HEK293T (cell line): ENCODE measurements around the gene SHFL.

Experiments
- ARNT ChIP-seq: fragments of 450-650 bp; IDR thresholded peaks from 2 replicates; pipeline ENCODE4 v1.6.1; 2017; ENCODE audit warnings: mild to moderate bottlenecking
- BHLHE40 ChIP-seq: fragments of 450-650 bp; IDR thresholded peaks from 2 replicates; pipeline ENCODE4 v1.6.1; 2016; ENCODE audit warnings: mild to moderate bottlenecking, moderate library complexity, borderline replicate concordance
- ELF4 ChIP-seq: fragments of 450-650 bp; IDR thresholded peaks from 2 replicates; pipeline ENCODE4 v1.6.1; 2017; ENCODE audit warnings: antibody characterized with exemption
- FOXA1 ChIP-seq: fragments of 450-650 bp; IDR thresholded peaks from 2 replicates; pipeline ENCODE4 v1.6.1; 2016; ENCODE audit warnings: mild to moderate bottlenecking
- FOXK2 ChIP-seq: fragments of 450-650 bp; IDR thresholded peaks from 2 replicates; pipeline ENCODE4 v1.6.1; 2016; ENCODE audit warnings: mild to moderate bottlenecking
- HDGF ChIP-seq: fragments of 450-650 bp; IDR thresholded peaks from 2 replicates; pipeline ENCODE4 v1.6.1; 2017; ENCODE audit warnings: antibody characterized with exemption, borderline replicate concordance
- LEF1 ChIP-seq: fragments of 450-650 bp; IDR thresholded peaks from 2 replicates; pipeline ENCODE4 v1.6.1; 2017; ENCODE audit warnings: mild to moderate bottlenecking, borderline replicate concordance
- NFRKB ChIP-seq: fragments of 450-650 bp; IDR thresholded peaks from 2 replicates; pipeline ENCODE4 v1.6.1; 2016; ENCODE audit warnings: mild to moderate bottlenecking, moderate library complexity
- SP1 ChIP-seq: fragments of 450-650 bp; IDR thresholded peaks from 2 replicates; pipeline ENCODE4 v1.6.1; 2017
- SUZ12 ChIP-seq: fragments of 450-650 bp; IDR thresholded peaks from 2 replicates; pipeline ENCODE4 v1.6.1; 2016; ENCODE audit warnings: mild to moderate bottlenecking
- TARDBP ChIP-seq: fragments of 450-650 bp; IDR thresholded peaks from 2 replicates; pipeline ENCODE4 v1.6.1; 2016
- ZNF384 ChIP-seq: fragments of 450-650 bp; IDR thresholded peaks from 2 replicates; pipeline ENCODE4 v1.6.1; 2016
- TF ChIP-seq, protein P1 (sequence below): fragments of 450-650 bp; IDR thresholded peaks from 2 replicates; pipeline ENCODE4 v1.6.1; 2016

DNA sequence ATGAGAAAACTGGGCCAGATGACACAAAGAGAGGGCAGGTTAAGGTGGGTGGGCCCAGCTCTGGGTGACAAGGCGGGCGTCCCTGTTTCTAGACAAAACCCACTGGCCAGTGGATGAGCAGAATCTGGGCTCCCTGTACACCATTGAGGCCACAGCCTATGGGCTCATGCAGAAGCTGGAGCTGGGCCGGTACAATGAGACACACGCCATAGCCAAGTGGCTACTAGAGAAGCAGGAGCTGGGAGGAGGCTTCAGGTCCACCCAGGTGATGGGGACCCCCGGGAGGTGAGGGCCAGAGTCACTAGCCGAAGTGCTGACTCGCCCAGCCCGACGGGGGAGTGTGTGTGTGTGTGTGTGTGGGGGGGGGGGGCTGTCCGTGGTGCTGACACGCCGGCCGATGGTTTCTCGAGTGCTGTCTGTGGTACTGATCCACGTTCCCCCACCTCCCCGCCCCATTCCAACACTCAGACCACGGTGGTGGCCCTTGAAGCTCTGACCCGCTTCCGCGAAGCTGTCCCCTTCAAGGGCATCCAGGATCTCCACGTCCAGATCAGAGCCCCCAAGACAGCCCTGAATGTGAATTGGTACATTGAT is 24.3 kb upstream of the SHFL start:
- TF ChIP-seq ELF4: no peak
- no peak for TF ChIP-seq SP1
- no peak for TF ChIP-seq HDGF
- TF ChIP-seq NFRKB: no peak
- TF ChIP-seq LEF1: no peak
- TF ChIP-seq, protein P1, sequence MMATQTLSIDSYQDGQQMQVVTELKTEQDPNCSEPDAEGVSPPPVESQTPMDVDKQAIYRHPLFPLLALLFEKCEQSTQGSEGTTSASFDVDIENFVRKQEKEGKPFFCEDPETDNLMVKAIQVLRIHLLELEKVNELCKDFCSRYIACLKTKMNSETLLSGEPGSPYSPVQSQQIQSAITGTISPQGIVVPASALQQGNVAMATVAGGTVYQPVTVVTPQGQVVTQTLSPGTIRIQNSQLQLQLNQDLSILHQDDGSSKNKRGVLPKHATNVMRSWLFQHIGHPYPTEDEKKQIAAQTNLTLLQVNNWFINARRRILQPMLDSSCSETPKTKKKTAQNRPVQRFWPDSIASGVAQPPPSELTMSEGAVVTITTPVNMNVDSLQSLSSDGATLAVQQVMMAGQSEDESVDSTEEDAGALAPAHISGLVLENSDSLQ: no peak
- TF ChIP-seq ZNF384: no peak
- TF ChIP-seq FOXK2: no peak
- TF ChIP-seq FOXA1: no peak
- TF ChIP-seq TARDBP: no peak
- no peak for TF ChIP-seq BHLHE40
- TF ChIP-seq ARNT: no peak
- no peak for TF ChIP-seq SUZ12
